HepG2 (cell line): Measurements from ENCODE around the gene MYO15A. TPM values are rescaled to one million over a fixed set of nuclear protein-coding genes. Genes with fewer than 3 reads are reported as not detected.

Experiments used
- ADNP ChIP-seq: sonication (generic); formaldehyde crosslinking; IDR thresholded peaks from 2 replicates; pipeline ENCODE4 v1.4.0; 2020; ENCODE audit warnings: missing genetic modification reagents
- BORCS8-MEF2B ChIP-seq: sonication (generic); formaldehyde crosslinking; IDR thresholded peaks from 2 replicates; pipeline ENCODE4 v1.8.0; 2022; ENCODE audit warnings: mild to moderate bottlenecking, missing genetic modification reagents
- CBX1 ChIP-seq: IDR thresholded peaks from one replicate; pipeline ENCODE4 v1.6.1; 2016; ENCODE audit warnings: antibody characterized with exemption, low read depth
- E2F2 ChIP-seq: sonication (generic); formaldehyde crosslinking; IDR thresholded peaks from 2 replicates; pipeline ENCODE4 v1.4.0; 2020; ENCODE audit warnings: missing genetic modification reagents, borderline replicate concordance
- ELF3 ChIP-seq: IDR thresholded peaks from 2 replicates; pipeline ENCODE4 v1.6.1; 2016; ENCODE audit warnings: missing genetic modification reagents, missing compliant biosample characterization
- KLF11 ChIP-seq: IDR thresholded peaks from 2 replicates; pipeline ENCODE4 v1.6.1; 2016; ENCODE audit warnings: missing compliant biosample characterization
- KLF9 ChIP-seq: IDR thresholded peaks from 2 replicates; pipeline ENCODE4 v1.6.1; 2016; ENCODE audit warnings: low read depth
- MXD4 ChIP-seq: IDR thresholded peaks from 2 replicates; pipeline ENCODE4 v1.6.1; 2016; ENCODE audit warnings: mild to moderate bottlenecking, missing biosample characterization, missing genetic modification reagents
- MYNN ChIP-seq: sonication (generic); formaldehyde crosslinking; IDR thresholded peaks from 2 replicates; pipeline ENCODE4 v1.4.0; 2020; ENCODE audit warnings: mild to moderate bottlenecking, low read depth, missing genetic modification reagents
- NFRKB ChIP-seq: fragments of 450-650 bp; IDR thresholded peaks from 2 replicates; pipeline ENCODE4 v1.6.1; 2017
- PAXIP1 ChIP-seq: sonication (generic); formaldehyde crosslinking; conservative IDR thresholded peaks from 2 replicates; pipeline ENCODE4 v1.4.0; 2020; ENCODE audit warnings: mild to moderate bottlenecking, missing genetic modification reagents, moderate library complexity
- TEAD3 ChIP-seq: optimal IDR thresholded peaks from 2 replicates; pipeline ENCODE3; 2016; ENCODE audit warnings: borderline replicate concordance
- TOE1 ChIP-seq: sonication (generic); formaldehyde crosslinking; IDR thresholded peaks from 2 replicates; pipeline ENCODE4 v1.4.0; 2020; ENCODE audit warnings: mild to moderate bottlenecking, missing genetic modification reagents
- ZBTB39 ChIP-seq: sonication (generic); formaldehyde crosslinking; IDR thresholded peaks from 2 replicates; pipeline ENCODE4 v1.5.0; 2020; ENCODE audit warnings: missing genetic modification reagents
- ZNF101 ChIP-seq: sonication (generic); formaldehyde crosslinking; IDR thresholded peaks from 2 replicates; pipeline ENCODE4 v1.4.0; 2020; ENCODE audit warnings: mild to moderate bottlenecking, low read depth, missing genetic modification reagents, borderline replicate concordance
- ZNF224 ChIP-seq: sonication (generic); formaldehyde crosslinking; IDR thresholded peaks from 2 replicates; pipeline ENCODE4 v1.5.0; 2020; ENCODE audit warnings: mild to moderate bottlenecking, missing genetic modification reagents
- ZNF343 ChIP-seq: sonication (generic); formaldehyde crosslinking; IDR thresholded peaks from 2 replicates; pipeline ENCODE4 v1.4.0; 2020; ENCODE audit warnings: mild to moderate bottlenecking, missing genetic modification reagents
- ZNF713 ChIP-seq: sonication (generic); formaldehyde crosslinking; IDR thresholded peaks from 2 replicates; pipeline ENCODE4 v1.4.0; 2020; ENCODE audit warnings: mild to moderate bottlenecking, missing genetic modification reagents
- ZNF746 ChIP-seq: sonication (generic); formaldehyde crosslinking; IDR thresholded peaks from 2 replicates; pipeline ENCODE4 v1.8.0; 2022; ENCODE audit warnings: mild to moderate bottlenecking, missing genetic modification reagents
- ZNF790 ChIP-seq: sonication (generic); formaldehyde crosslinking; IDR thresholded peaks from 2 replicates; pipeline ENCODE4 v1.8.0; 2022; ENCODE audit warnings: missing genetic modification reagents, mild to moderate bottlenecking, borderline replicate concordance
- polyA plus RNA-seq, 8 experiments: library from polyadenylated mRNA; depleted of rRNA in 3 of 8; stranded (reverse) in 7 of 8; unstranded in 1 of 8; fragments of >200 nt; fragmentation: Illumina TruSeq in 4 of 8; extraction: Trizol in 4 of 8; gene quantifications; 2 replicates each; pipeline versions ENCODE4 v1.2.1 to v1.2.3, GENCODE V29; 2011 to 2016; ENCODE audit warnings: low read depth in 4 of 8, missing spikeins in 1 of 8, mixed read lengths in 1 of 8; ENCODE audit not compliant: insufficient read depth in 1 of 8
- total RNA-seq, 5 experiments: library from RNA; depleted of rRNA; stranded (reverse); fragments of >200 nt; fragmentation: Illumina TruSeq; extraction: Trizol; gene quantifications; 2 replicates each; pipeline ENCODE4 v1.2.3, GENCODE V29; 2016; ENCODE audit warnings: low read depth in 1 of 5
- TF ChIP-seq, protein P1 (sequence below): IDR thresholded peaks from 2 replicates; pipeline ENCODE4 v1.6.1; 2016; ENCODE audit warnings: control low read depth
- TF ChIP-seq, protein P2 (sequence below): IDR thresholded peaks from 2 replicates; pipeline ENCODE4 v1.6.1; 2016; ENCODE audit warnings: missing compliant biosample characterization, missing genetic modification reagents, borderline replicate concordance
- TF ChIP-seq, protein P3 (sequence below): sonication (generic); formaldehyde crosslinking; IDR thresholded peaks from 2 replicates; pipeline ENCODE4 v1.4.0; 2020; ENCODE audit warnings: mild to moderate bottlenecking, low read depth, missing genetic modification reagents

MYO15A gene
- total and polyA plus RNA-seq, 2 of the 13 experiments (the other 11 are each of a cell fraction or from before 2014, with no cell fraction given) = 0.07 to 0.20 TPM

DNA sequence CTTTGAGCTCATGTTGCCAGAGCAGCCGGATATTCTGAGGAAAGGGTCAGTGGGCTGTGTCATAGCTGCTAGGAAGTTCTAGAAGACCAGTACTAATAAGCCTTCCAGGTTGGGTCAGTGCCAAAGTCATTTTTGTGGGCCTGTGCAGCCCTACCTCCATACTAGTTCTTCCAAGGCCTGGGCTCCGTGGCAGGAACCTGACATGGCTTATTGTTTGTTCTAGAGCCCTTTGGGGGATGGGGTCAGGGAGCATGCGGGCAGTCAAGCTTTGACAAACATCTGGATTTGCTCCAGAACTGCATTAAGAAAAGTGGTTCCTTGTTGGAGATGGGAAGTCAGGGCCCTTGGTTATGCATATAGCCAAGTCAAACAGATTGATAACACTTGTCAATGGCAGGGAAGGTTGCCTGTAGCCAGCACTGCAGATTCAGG lies 82.7 kb downstream of the MYO15A start (continued):
- no peak for TF ChIP-seq ZNF343
- TF ChIP-seq E2F2 (CRISPR knock-in tag) = no peak
- TF ChIP-seq ELF3 (CRISPR knock-in tag) = peak; percentile 15; the same call in 1 of the 2 replicates
- TF ChIP-seq NFRKB = no peak
- TF ChIP-seq BORCS8-MEF2B (CRISPR knock-in tag) = 0 out of 2 replicates have a peak, but pooled peaks have one; percentile 41
- TF ChIP-seq KLF9 (CRISPR knock-in tag) = no peak
- TF ChIP-seq ZNF790 = no peak
- no peak for TF ChIP-seq KLF11 (CRISPR knock-in tag)
- peak; percentile 60; the same call in 1 of the 2 replicates for TF ChIP-seq PAXIP1 (CRISPR knock-in tag)
- TF ChIP-seq TOE1 (CRISPR knock-in tag) = no peak
- TF ChIP-seq, protein P1, sequence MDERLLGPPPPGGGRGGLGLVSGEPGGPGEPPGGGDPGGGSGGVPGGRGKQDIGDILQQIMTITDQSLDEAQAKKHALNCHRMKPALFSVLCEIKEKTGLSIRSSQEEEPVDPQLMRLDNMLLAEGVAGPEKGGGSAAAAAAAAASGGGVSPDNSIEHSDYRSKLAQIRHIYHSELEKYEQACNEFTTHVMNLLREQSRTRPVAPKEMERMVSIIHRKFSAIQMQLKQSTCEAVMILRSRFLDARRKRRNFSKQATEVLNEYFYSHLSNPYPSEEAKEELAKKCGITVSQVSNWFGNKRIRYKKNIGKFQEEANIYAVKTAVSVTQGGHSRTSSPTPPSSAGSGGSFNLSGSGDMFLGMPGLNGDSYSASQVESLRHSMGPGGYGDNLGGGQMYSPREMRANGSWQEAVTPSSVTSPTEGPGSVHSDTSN (CRISPR knock-in tag) = no peak
- no peak for TF ChIP-seq MYNN (CRISPR knock-in tag)
- no peak for TF ChIP-seq ZNF713 (CRISPR knock-in tag)
- TF ChIP-seq ZBTB39 = no peak
- TF ChIP-seq ZNF224 (CRISPR knock-in tag) = no peak
- TF ChIP-seq, protein P2, sequence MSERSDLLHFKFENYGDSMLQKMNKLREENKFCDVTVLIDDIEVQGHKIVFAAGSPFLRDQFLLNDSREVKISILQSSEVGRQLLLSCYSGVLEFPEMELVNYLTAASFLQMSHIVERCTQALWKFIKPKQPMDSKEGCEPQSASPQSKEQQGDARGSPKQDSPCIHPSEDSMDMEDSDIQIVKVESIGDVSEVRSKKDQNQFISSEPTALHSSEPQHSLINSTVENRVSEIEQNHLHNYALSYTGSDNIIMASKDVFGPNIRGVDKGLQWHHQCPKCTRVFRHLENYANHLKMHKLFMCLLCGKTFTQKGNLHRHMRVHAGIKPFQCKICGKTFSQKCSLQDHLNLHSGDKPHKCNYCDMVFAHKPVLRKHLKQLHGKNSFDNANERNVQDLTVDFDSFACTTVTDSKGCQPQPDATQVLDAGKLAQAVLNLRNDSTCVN = peak; percentile 100
- TF ChIP-seq MXD4 = 0 out of 2 replicates have a peak, but pooled peaks have one; percentile 36
- no peak for TF ChIP-seq ZNF101 (CRISPR knock-in tag)
- no peak for TF ChIP-seq ADNP (CRISPR knock-in tag)
- TF ChIP-seq CBX1 = no peak
- TF ChIP-seq TEAD3 = peak; percentile 34
- no peak for TF ChIP-seq ZNF746 (CRISPR knock-in tag)
- TF ChIP-seq, protein P3, sequence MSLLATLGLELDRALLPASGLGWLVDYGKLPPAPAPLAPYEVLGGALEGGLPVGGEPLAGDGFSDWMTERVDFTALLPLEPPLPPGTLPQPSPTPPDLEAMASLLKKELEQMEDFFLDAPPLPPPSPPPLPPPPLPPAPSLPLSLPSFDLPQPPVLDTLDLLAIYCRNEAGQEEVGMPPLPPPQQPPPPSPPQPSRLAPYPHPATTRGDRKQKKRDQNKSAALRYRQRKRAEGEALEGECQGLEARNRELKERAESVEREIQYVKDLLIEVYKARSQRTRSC (CRISPR knock-in tag) = no peak
